ENCODE data around the gene RASSF5. TPM values are rescaled to one million over a fixed set of nuclear protein-coding genes. Genes with fewer than 3 reads are reported as not detected.

RASSF5 gene
- total RNA-seq, 2 donors from 2014 or later: 177 to 188 TPM

DNA sequence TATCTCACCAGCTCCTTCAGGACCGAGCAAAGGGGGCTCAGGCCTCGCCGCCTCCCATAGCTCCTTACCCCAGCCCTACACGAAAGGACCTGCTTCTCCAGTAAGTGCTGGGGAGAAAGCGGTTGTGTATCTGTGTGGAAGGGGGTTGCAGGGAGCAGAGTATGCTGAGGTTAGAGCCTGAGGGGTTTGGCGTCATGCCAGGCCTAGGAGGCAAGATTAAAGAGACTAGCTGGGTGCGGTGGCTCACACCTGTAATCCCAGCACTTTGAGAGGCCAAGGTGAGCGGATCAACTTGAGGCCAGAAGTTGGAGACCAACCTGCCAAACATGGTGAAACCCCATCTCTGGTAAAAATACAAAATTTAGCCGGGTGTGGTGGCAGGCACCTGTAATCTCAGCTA is 14.1 kb upstream of the RASSF5 start:
- H3K36me3 Mint-ChIP-seq (ENCODE audit: low read depth): peaks cover 4% of the 10 kb centered on the region
- H3K27ac Mint-ChIP-seq: peak overlapping the region; percentile 27
- H3K9me3 ChIP-seq (ENCODE audit: control insufficient read depth, low read length, poor library complexity, severe bottlenecking): no peaks in the 10 kb centered on the region

DNA sequence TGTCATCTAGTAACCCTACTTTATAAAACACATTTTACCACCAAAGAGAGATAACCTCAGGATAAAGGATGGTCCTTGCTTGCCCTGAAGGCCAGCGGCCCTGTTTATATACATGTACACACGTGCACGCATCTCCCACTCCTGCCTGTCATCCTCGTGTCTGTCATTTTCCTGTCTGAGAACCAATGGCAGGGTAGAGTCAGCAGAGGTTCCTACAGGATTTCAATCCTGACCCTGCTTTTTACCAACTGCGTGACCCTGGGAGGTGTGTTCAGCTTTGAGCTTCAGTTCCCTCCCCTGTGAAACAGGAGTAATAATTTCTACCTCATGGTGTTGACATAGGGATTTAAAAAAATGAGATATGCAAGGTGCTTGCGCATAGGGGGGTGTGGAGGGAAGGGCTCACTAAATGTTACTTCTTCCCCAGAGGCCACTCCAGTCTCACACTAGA is 12.3 kb upstream of the RASSF5 start:
- ATAC-seq (no peak), DNase-seq (no peak)
- peaks cover 20% of the 10 kb centered on the region for H3K4me1 Mint-ChIP-seq
- H3K27me3 Mint-ChIP-seq: no peaks in the 10 kb centered on the region
- no peak overlapping the region for H3K27ac Mint-ChIP-seq
- H3K9me3 ChIP-seq (ENCODE audit: control insufficient read depth, low read length, poor library complexity, severe bottlenecking): no peaks in the 10 kb centered on the region
- no peak overlapping the region for H3K4me3 Mint-ChIP-seq
- H3K36me3 Mint-ChIP-seq (ENCODE audit: low read depth): peaks cover 4% of the 10 kb centered on the region

More for the DNA sequence above, 14.1 kb upstream of the RASSF5 start:
- DNase-seq (no peak), ATAC-seq (no peak)
- Mint-ChIP-seq H3K4me3 (no peak overlapping the region), H3K27me3 (no peaks in the 10 kb centered on the region), H3K4me1 (peaks cover 16% of the 10 kb centered on the region)

DNA sequence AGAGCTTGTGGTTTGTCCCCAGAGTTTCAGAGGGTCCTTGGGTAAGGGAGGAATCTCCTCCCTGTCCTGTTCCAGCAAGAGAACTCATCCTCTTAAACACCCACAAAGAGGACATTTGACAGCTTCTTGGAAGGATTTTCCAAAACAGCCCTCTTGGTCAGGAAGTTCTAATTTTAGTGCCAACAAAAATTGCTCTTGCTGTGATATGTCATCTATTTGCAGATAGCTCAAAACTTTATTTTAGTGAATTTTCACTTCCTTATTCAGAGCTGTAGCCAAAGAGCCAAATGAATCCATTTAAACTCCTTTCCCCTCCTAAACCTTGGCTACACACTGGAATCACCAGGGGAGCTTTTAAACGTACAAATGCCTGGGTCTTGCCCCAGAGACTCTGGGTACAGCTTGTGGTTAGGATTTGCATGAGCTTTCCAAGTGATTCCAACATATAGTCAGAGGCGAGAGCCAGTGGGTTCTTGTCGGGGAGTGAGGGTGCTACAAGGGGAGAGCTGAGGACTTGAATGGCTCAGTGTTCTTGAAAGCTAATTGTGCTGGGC is 11.8 kb upstream of the RASSF5 start:
- Mint-ChIP-seq H3K27me3 (no peaks in the 10 kb centered on the region), H3K27ac (peak overlapping the region; percentile 84), H3K36me3 (ENCODE audit: low read depth) (peaks cover 4% of the 10 kb centered on the region), H3K4me1 (peaks cover 20% of the 10 kb centered on the region), H3K4me3 (no peak overlapping the region)
- DNase-seq (no peak), ATAC-seq (no peak)
- H3K9me3 ChIP-seq (ENCODE audit: control insufficient read depth, low read length, poor library complexity, severe bottlenecking): no peaks in the 10 kb centered on the region

DNA sequence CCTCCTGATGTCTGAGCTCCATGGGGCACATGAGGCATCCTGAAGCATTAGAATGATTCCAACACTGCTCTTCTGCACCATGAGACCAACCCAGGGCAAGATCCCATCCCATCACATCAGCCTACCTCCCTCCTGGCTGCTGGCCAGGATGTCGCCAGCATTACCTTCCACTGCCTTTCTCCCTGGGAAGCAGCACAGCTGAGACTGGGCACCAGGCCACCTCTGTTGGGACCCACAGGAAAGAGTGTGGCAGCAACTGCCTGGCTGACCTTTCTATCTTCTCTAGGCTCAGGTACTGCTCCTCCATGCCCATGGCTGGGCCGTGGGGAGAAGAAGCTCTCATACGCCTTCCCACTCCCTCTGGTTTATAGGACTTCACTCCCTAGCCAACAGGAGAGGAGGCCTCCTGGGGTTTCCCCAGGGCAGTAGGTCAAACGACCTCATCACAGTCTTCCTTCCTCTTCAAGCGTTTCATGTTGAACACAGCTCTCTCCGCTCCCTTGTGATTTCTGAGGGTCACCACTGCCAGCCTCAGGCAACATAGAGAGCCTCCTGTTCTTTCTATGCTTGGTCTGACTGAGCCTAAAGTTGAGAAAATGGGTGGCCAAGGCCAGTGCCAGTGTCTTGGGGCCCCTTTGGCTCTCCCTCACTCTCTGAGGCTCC is 11.1 kb upstream of the RASSF5 start:
- H3K27ac Mint-ChIP-seq: peak overlapping the region; percentile 84
- peaks cover 1% of the 10 kb centered on the region for H3K36me3 Mint-ChIP-seq (ENCODE audit: low read depth)
- ATAC-seq (no peak), DNase-seq (no peak)
- no peaks in the 10 kb centered on the region for H3K9me3 ChIP-seq (ENCODE audit: control insufficient read depth, low read length, poor library complexity, severe bottlenecking)
- H3K4me1 Mint-ChIP-seq: peaks cover 17% of the 10 kb centered on the region
- no peaks in the 10 kb centered on the region for H3K27me3 Mint-ChIP-seq
- H3K4me3 Mint-ChIP-seq: peak overlapping the region; percentile 31

DNA sequence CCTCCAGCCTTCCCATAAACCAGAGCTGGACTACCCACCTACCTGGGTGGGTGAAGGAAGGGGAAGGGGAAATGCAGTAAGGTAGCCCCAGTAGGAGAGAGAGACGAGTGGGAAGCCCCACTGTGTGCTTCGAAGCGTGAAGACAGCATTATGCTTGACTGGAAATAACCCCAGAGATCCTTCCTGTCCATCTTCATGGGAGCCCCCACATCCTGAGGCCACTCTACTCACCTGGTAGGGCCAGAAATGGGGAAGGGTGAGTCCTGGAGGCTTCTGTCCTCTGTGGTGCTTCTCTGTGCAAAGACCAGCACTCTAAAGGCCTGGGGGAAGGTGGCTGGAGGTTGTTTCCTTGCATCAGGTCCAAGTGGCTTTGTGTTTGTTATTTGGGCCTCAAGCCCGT is 10.0 kb upstream of the RASSF5 start:
- H3K36me3 Mint-ChIP-seq (ENCODE audit: low read depth): no peaks in the 10 kb centered on the region
- no peaks in the 10 kb centered on the region for H3K9me3 ChIP-seq (ENCODE audit: control insufficient read depth, low read length, poor library complexity, severe bottlenecking)
- peaks cover 14% of the 10 kb centered on the region for H3K4me1 Mint-ChIP-seq
- ATAC-seq: no peak
- DNase-seq: no peak
- peak overlapping the region; percentile 84 for H3K27ac Mint-ChIP-seq
- no peak overlapping the region for H3K4me3 Mint-ChIP-seq
- no peaks in the 10 kb centered on the region for H3K27me3 Mint-ChIP-seq

DNA sequence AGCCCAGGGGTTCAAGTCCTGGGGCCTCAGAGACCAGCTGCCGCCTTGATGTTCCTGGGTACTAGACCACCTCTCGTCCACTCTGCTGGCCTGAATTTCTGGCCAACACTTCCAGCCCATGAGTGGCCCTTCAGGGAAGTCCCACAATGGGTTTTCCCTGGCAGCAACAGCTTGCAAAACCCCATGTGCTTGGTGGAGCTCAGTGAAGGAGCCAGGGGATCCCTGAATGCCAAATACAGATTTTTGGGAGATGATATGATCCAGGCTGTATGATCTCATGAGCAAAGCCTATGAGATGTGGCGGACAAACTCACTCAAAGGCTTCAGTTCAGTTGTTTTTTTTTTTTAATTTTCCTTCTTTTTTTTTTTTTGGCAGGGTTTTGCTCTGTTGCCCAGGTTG is 9.6 kb upstream of the RASSF5 start:
- peak overlapping the region; percentile 4 for H3K27ac Mint-ChIP-seq
- H3K9me3 ChIP-seq (ENCODE audit: control insufficient read depth, low read length, poor library complexity, severe bottlenecking): no peaks in the 10 kb centered on the region
- ATAC-seq: no peak
- H3K4me3 Mint-ChIP-seq: no peak overlapping the region
- H3K27me3 Mint-ChIP-seq: no peaks in the 10 kb centered on the region
- no peaks in the 10 kb centered on the region for H3K36me3 Mint-ChIP-seq (ENCODE audit: low read depth)
- no peak for DNase-seq
- H3K4me1 Mint-ChIP-seq: peaks cover 14% of the 10 kb centered on the region

DNA sequence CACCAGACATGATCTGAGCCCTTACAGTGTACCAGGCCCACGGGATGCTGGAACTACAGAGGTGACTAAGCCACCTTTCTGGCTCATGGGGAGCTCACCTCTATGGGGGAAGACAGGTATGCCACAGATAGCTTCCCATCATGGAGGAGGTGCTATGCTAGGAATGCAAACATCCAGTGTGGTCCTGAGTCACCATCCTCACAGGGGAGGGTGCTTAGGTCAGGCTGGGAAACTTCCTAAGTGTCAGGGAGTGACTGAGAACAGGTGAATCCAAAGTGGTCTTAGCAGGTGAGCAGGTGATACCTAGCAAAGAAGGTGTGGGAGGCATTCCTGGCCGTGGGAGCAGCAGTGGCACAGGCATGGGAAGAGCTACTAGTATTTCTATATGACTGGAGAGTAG is 8.6 kb upstream of the RASSF5 start:
- no peaks in the 10 kb centered on the region for H3K9me3 ChIP-seq (ENCODE audit: control insufficient read depth, low read length, poor library complexity, severe bottlenecking)
- Mint-ChIP-seq H3K27ac (no peak overlapping the region), H3K4me1 (peaks cover 14% of the 10 kb centered on the region), H3K27me3 (no peaks in the 10 kb centered on the region), H3K4me3 (no peak overlapping the region), H3K36me3 (ENCODE audit: low read depth) (no peaks in the 10 kb centered on the region)
- ATAC-seq: no peak
- DNase-seq: no peak

DNA sequence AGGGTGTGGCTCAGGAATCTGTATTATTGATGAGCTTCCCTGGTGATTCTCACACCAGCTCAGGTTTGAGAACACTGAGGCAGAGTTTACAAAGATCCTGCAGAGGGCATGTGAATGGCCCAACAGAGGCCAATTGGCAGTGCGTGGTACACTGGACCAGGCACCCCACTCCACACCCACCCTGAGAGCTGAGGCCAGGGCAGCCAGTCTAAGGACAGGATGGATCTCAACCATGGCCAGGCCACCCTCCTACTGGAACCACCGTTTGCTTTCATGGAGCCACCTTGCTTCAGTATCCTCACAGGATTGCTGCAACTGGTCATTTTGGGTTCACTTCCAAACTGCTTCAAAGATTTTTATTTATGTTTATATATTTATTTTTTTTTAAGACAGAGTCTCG is 7.3 kb upstream of the RASSF5 start:
- Mint-ChIP-seq H3K4me1 (peaks cover 21% of the 10 kb centered on the region), H3K27me3 (no peaks in the 10 kb centered on the region), H3K36me3 (ENCODE audit: low read depth) (no peaks in the 10 kb centered on the region), H3K27ac (no peak overlapping the region), H3K4me3 (no peak overlapping the region)
- DNase-seq: no peak
- H3K9me3 ChIP-seq (ENCODE audit: control insufficient read depth, low read length, poor library complexity, severe bottlenecking): no peaks in the 10 kb centered on the region
- ATAC-seq: no peak

DNA sequence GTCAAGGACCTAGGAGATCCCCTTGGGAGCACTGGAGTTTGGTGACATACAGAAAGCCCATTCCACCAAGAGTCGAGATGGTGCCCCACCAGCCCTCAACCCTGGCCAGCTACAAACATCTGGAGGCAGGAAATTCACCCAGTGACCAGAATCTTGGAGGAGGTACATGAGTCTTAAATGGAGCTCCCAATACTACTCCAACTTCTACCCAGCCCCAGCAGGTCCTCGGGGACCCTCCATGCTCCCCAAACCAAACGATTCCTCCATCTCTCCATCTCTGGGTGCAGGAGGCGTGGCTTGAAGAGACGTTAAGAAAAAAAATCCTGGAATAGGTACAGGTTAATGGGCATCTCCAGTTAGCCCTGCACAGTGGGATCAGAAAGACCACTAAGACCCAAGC is 5.5 kb upstream of the RASSF5 start:
- Mint-ChIP-seq H3K27ac (no peak overlapping the region), H3K4me3 (no peak overlapping the region), H3K36me3 (ENCODE audit: low read depth) (no peaks in the 10 kb centered on the region), H3K4me1 (peaks cover 24% of the 10 kb centered on the region), H3K27me3 (no peaks in the 10 kb centered on the region)
- ATAC-seq (no peak), DNase-seq (no peak)
- H3K9me3 ChIP-seq (ENCODE audit: control insufficient read depth, low read length, poor library complexity, severe bottlenecking): no peaks in the 10 kb centered on the region

DNA sequence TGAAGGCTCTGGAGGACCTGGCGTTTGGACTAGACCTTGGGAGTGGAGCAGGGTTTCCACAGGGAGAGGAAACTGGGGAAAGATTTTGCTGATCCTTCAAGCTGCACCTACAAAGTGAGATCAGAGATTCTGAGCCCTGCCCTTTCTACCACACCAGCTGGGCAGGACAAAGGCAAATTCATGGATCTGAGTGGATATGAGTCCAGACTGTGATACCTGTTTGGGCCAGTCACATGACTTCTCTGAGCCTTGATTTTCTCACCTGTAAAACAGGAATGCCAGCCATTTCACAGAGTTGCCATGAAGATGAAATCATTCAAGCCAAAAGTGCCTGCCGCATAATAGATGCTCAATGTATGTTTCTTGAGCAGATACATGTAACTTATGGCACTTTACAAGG is 4.9 kb upstream of the RASSF5 start:
- Mint-ChIP-seq H3K36me3 (ENCODE audit: low read depth) (no peaks in the 10 kb centered on the region), H3K27me3 (no peaks in the 10 kb centered on the region), H3K4me1 (peaks cover 21% of the 10 kb centered on the region), H3K4me3 (no peak overlapping the region), H3K27ac (no peak overlapping the region)
- ATAC-seq (no peak), DNase-seq (no peak)
- H3K9me3 ChIP-seq (ENCODE audit: control insufficient read depth, low read length, poor library complexity, severe bottlenecking): no peaks in the 10 kb centered on the region

DNA sequence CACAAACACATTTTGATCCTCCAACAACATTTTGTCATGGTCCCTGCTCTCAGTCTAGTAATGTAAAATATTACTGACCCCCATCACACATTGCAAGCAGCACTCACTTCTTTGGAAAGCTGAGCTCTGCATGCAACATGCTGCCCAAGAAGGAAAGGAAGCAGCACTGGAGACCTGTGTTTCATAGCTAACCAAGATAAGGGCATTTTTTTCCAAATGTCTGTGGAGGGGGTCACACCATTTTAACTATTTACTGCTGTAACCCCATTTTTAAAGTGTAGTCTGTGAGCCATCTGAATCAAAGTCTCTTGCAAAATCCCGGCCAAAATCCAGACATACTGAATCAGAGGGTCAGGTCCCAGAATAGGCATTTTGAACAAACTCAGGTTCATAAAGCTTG is 4.5 kb upstream of the RASSF5 start:
- H3K4me3 Mint-ChIP-seq: no peak overlapping the region
- H3K27ac Mint-ChIP-seq: no peak overlapping the region
- H3K27me3 Mint-ChIP-seq: no peaks in the 10 kb centered on the region
- peaks cover 21% of the 10 kb centered on the region for H3K4me1 Mint-ChIP-seq
- ATAC-seq: no peak
- DNase-seq: no peak
- no peaks in the 10 kb centered on the region for H3K36me3 Mint-ChIP-seq (ENCODE audit: low read depth)
- no peaks in the 10 kb centered on the region for H3K9me3 ChIP-seq (ENCODE audit: control insufficient read depth, low read length, poor library complexity, severe bottlenecking)

DNA sequence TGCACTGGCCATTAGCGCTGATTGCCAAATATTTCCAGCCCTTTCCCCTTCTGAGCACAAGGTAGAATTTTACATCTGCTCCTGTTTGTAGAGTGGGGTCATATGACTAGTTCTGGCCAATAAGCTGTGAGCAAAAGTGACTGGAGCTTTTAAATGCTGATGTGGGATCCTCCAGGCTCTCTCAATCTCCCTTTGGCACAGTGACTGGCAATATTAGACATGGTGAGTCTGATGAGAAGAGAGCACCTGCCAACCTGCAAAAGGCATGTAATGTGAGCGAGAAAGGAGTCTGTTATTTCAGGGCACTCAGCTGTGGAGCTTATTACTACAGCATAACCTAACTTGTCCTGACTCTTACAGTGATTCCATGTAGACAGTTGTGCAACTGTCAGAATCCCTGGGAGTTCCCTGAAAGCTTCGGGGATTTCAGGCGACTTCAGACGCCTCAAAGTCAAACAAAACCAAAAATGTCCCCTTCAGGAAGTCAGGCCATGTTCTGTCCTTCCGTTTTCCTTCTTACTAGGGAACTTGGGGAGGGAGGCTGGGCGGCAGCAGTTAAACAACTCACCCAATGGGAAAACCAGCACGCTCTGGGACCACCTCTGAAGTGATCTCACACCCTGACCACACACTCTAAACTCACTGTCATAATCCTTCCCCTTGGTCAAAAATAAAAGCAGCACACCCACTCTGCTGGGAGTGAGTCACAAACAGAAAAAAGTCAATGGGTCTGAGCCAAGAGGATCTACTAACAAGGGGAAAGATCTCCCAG is 3.6 kb upstream of the RASSF5 start:
- ATAC-seq: no peak
- Mint-ChIP-seq H3K27ac (no peak overlapping the region), H3K27me3 (peaks cover 2% of the 10 kb centered on the region), H3K4me1 (peaks cover 19% of the 10 kb centered on the region), H3K4me3 (no peak overlapping the region), H3K36me3 (ENCODE audit: low read depth) (no peaks in the 10 kb centered on the region)
- no peak for DNase-seq
- no peaks in the 10 kb centered on the region for H3K9me3 ChIP-seq (ENCODE audit: control insufficient read depth, low read length, poor library complexity, severe bottlenecking)

DNA sequence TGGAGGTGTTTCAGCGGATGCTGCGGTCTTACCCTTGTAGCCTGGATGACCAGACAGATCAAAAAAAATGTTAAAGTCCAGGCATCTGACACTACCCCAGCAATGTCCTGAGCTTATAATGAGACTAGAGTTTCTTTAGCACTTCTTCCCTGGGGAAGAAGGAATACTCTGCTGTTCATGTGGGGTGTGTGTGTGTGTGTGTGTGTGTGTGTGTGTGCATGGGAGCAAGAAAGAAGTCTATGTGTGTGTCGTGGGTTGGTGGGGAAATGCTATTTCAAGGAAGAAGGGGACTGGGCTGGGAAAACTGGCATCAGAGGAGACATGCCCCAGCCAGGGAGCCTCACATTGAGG is 3.0 kb upstream of the RASSF5 start:
- peaks cover 7% of the 10 kb centered on the region for H3K27me3 Mint-ChIP-seq
- DNase-seq: no peak
- H3K36me3 Mint-ChIP-seq (ENCODE audit: low read depth): no peaks in the 10 kb centered on the region
- H3K4me3 Mint-ChIP-seq: no peak overlapping the region
- no peaks in the 10 kb centered on the region for H3K9me3 ChIP-seq (ENCODE audit: control insufficient read depth, low read length, poor library complexity, severe bottlenecking)
- peaks cover 19% of the 10 kb centered on the region for H3K4me1 Mint-ChIP-seq
- no peak for ATAC-seq
- H3K27ac Mint-ChIP-seq: peak overlapping the region; percentile 78
